Measurements from ENCODE around the gene DROSHA. TPM values are rescaled to one million over a fixed set of nuclear protein-coding genes. Genes with fewer than 3 reads are reported as not detected.

DROSHA gene
- total and polyA plus RNA-seq, 2 of the 8 experiments (the other 6 are each of a cell fraction or from before 2014, with no cell fraction given): 65.9 to 122 TPM

DNA sequence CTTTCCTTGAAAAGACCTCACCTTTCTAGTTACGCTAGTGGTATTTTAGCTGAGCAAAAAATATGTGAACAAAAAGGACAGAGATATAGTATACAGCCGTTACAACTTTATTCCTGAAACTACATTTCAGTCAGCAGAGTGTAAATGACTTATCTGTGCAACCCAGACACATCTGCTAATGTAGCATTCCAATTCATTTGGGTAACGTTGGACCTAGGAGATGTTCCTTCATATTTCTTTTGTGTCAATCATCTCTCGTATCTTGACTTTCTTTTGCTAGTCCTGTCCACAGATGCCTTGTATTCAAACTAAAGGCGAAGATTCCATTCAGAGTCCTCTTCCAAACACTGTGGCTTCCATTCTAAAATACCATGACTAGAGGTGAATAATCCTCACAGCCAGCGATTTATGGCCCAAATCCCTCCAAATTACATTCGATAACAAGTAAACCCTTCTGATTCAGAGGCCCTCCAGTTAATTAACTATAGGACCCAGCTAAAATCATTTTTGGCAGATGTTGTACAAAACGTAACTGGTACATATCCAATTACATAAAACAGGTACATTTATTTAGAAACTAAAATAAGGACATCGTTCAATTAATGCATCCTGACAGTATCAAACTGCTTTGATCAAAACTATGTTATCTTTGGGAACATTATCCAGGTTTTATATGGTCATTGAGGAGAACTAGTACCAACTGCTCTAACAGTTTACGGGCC lies 155.7 kb downstream of the DROSHA start:
- no peaks in the 10 kb centered on the region for H3K23me2 ChIP-seq (ENCODE audit: low read depth, low read length)
- no peaks in the 10 kb centered on the region for H3K4me1 ChIP-seq (replicated peaks in 1 of 4; ENCODE audit: control insufficient read depth in 3 of 4, insufficient read depth in 4 of 4, low read length in 3 of 4)
- no peak overlapping the region for H4K91ac ChIP-seq (replicated peaks; ENCODE audit: insufficient read length, low read length)
- no peak overlapping the region for H2BK15ac ChIP-seq (ENCODE audit: low read length)
- H3K14ac ChIP-seq (ENCODE audit: insufficient read length): no peak overlapping the region
- no peak overlapping the region for H3K4ac ChIP-seq (replicated peaks; ENCODE audit: insufficient read length, low read depth, low read length)
- no peak overlapping the region for H2BK5ac ChIP-seq (ENCODE audit: low read depth, low read length)
- H3K27ac ChIP-seq (ENCODE audit: low read depth, low read length): no peak overlapping the region
- H2AK5ac ChIP-seq (ENCODE audit: low read depth, low read length): no peak overlapping the region
- H3K23ac ChIP-seq (ENCODE audit: insufficient read length): no peak overlapping the region
- H3K4me3 ChIP-seq (ENCODE audit: extremely low read depth in 1 of 4, insufficient read depth in 2 of 4, low read depth in 3 of 4, low read length in 4 of 4): no peak overlapping the region
- 89% methylated on average over 10 of the region's 10 CpGs; no CpG with 5 or more reads in 1 of the 2 experiments for WGBS, 2 experiments (ENCODE audit: extremely low coverage in 1 of 2, insufficient coverage in 1 of 2, insufficient read length in 1 of 2, insufficient replicate concordance in 2 of 2, low coverage in 1 of 2, low lambda C conversion rate in 2 of 2, missing lambda C conversion rate in 1 of 2)
- no peaks in the 10 kb centered on the region for H3K79me2 ChIP-seq (ENCODE audit: control insufficient read depth in 1 of 2, insufficient read depth in 2 of 2, low read length in 2 of 2)
- ChIA-PET POLR2A (ENCODE audit: partially characterized antibody) (no interaction called here), CTCF (ENCODE audit: partially characterized antibody) (no interaction called here)
- H2BK12ac ChIP-seq (ENCODE audit: low read depth, low read length): no peak overlapping the region
- no peak overlapping the region for H2BK120ac ChIP-seq (replicated peaks; ENCODE audit: low read depth, low read length)
- no peaks in the 10 kb centered on the region for H3K36me3 ChIP-seq (ENCODE audit: control insufficient read depth in 2 of 4, insufficient read depth in 4 of 4, low read length in 3 of 4)
- no peak overlapping the region for H2BK20ac ChIP-seq (ENCODE audit: low read length)
- no peak overlapping the region for H4K5ac ChIP-seq (ENCODE audit: insufficient read length, low read depth, low read length)
- FAIRE-seq (no peak), DNase-seq (ENCODE audit: low read depth in 1 of 2, low spot score in 2 of 2) (no peak)
- no peaks in the 10 kb centered on the region for H3K27me3 ChIP-seq (replicated peaks in 1 of 4; ENCODE audit: control insufficient read depth in 3 of 4, extremely low read depth in 1 of 4, insufficient read depth in 3 of 4, low read length in 3 of 4)
- H3K4me2 ChIP-seq (ENCODE audit: insufficient read depth in 1 of 2, low read depth in 2 of 2, low read length in 2 of 2): no peak overlapping the region
- H3K18ac ChIP-seq (ENCODE audit: extremely low read depth, low read length): no peak overlapping the region
- H3K9me3 ChIP-seq (ENCODE audit: insufficient read depth in 2 of 2, low read depth in 1 of 2, low read length in 1 of 2): no peaks in the 10 kb centered on the region
- H4K8ac ChIP-seq (ENCODE audit: extremely low read depth, insufficient read depth, low read length): no peak overlapping the region
- H3K79me1 ChIP-seq (ENCODE audit: low read depth, low read length): no peaks in the 10 kb centered on the region
- H2AFZ ChIP-seq (ENCODE audit: low read length): no peak overlapping the region
- no peaks in the 10 kb centered on the region for H4K20me1 ChIP-seq (replicated peaks in 1 of 2; ENCODE audit: control insufficient read depth in 1 of 2, insufficient read depth in 2 of 2, low read length in 2 of 2)
- H3K56ac ChIP-seq (replicated peaks; ENCODE audit: insufficient read length, low read depth, low read length): no peak overlapping the region
- no peak overlapping the region for H3K9ac ChIP-seq (replicated peaks in 1 of 4; ENCODE audit: extremely low read depth in 1 of 4, low read depth in 3 of 4, low read length in 3 of 4)
- TF ChIP-seq GABPA (IDR thresholded peaks at IDR 0.05; ENCODE audit: borderline replicate concordance, insufficient read depth, low read length) (no peak), SIX5 (IDR thresholded peaks at IDR 0.05; ENCODE audit: low read depth, low read length) (no peak), RNF2 (IDR thresholded peaks at IDR 0.05; ENCODE audit: borderline replicate concordance, low read depth, low read length, missing control alignments, poor library complexity, severe bottlenecking) (no peak), PHF8 (conservative IDR thresholded peaks at IDR 0.05; ENCODE audit: low read depth, low read length) (no peak), BCL11A (IDR thresholded peaks at IDR 0.05; ENCODE audit: low read depth in 2 of 2, low read length in 2 of 2) (no peak), TBP (IDR thresholded peaks at IDR 0.05; ENCODE audit: low read depth, low read length) (no peak), POU5F1 (IDR thresholded peaks at IDR 0.05; ENCODE audit: low read depth, low read length) (no peak), CREB1 (IDR thresholded peaks at IDR 0.05) (no peak), TEAD4 (IDR thresholded peaks at IDR 0.05; ENCODE audit: low read depth, low read length) (no peak), ASH2L (IDR thresholded peaks at IDR 0.05; ENCODE audit: low read length) (no peak), RXRA (IDR thresholded peaks at IDR 0.05; ENCODE audit: insufficient read depth, low read depth, low read length) (no peak), SP1 (IDR thresholded peaks at IDR 0.05; ENCODE audit: low read depth, low read length) (no peak)
- TF ChIP-seq, protein P1, sequence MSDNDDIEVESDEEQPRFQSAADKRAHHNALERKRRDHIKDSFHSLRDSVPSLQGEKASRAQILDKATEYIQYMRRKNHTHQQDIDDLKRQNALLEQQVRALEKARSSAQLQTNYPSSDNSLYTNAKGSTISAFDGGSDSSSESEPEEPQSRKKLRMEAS (IDR thresholded peaks at IDR 0.05): no peak

Measured in H1 (cell line).